Neutrophil (primary cell): ENCODE measurements around the gene TUFM.

Experiments used
- H3K27ac ChIP-seq: fragments of 200-600 bp; sonication (generic); 2 replicates; pipeline ENCODE4 v1.5.1; 2016; ENCODE audit warnings: mild to moderate bottlenecking, moderate library complexity
- H3K27me3 ChIP-seq: fragments of 200-600 bp; sonication (generic); 2 replicates; pipeline ENCODE4 v1.6.0; 2016; ENCODE audit warnings: mild to moderate bottlenecking
- H3K36me3 ChIP-seq: fragments of 200-600 bp; sonication (generic); 2 replicates; pipeline ENCODE4 v1.5.1; 2017
- H3K4me1 ChIP-seq, 2 experiments: fragments of 200-600 bp in 1 of 2; sonication (generic) in 1 of 2; 1 replicate in 1 of 2; 2 replicates in 1 of 2; pipeline versions ENCODE4 v1.5.1 to v1.6.1; 2013 to 2016; ENCODE audit warnings: low read depth in 1 of 2, low read length in 1 of 2, mild to moderate bottlenecking in 1 of 2, moderate library complexity in 1 of 2; ENCODE audit not compliant: control insufficient read depth in 1 of 2, insufficient read depth in 1 of 2
- H3K4me3 ChIP-seq, 2 experiments: fragments of 200-600 bp in 1 of 2; sonication (generic) in 1 of 2; 1 replicate in 1 of 2; 2 replicates in 1 of 2; pipeline ENCODE4 v1.5.1; 2013 to 2016; ENCODE audit warnings: low read depth in 1 of 2, low read length in 1 of 2, mild to moderate bottlenecking in 1 of 2, moderate library complexity in 1 of 2
- H3K9me3 ChIP-seq: fragments of 200-600 bp; sonication (generic); 2 replicates; pipeline ENCODE4 v1.5.1; 2016
- TF ChIP-seq, protein P1 (sequence below): fragments of 200-600 bp; sonication (generic); IDR thresholded peaks from 2 replicates; pipeline ENCODE4 v1.5.1; 2016; ENCODE audit warnings: antibody characterized with exemption

Gene TUFM

DNA sequence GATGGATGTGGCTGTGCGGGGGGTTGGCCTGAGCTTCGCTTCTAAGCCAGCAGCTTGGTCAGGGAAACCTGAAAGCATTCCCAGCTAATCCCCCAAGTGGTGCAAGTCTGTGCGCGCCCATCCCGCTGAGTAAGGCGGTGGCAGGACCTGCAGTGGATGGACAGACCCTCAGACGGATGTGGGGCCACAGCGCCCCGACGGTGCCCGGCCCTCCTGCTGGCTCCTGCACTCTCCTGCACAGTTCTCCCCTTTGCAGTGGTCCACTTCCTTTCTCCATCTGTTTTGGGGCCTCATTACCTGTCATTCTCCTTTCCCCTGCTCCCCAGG is 34.4 kb upstream of the TUFM start:
- no peak overlapping the region for H3K27ac ChIP-seq
- peaks cover 15 to 17% of the 10 kb centered on the region in 2 experiments for H3K4me1 ChIP-seq
- peaks cover 37% of the 10 kb centered on the region for H3K27me3 ChIP-seq
- peak overlapping the region in 1 of 2 experiments; percentile 67 for H3K4me3 ChIP-seq
- H3K36me3 ChIP-seq = peaks cover 3% of the 10 kb centered on the region
- TF ChIP-seq, protein P1, sequence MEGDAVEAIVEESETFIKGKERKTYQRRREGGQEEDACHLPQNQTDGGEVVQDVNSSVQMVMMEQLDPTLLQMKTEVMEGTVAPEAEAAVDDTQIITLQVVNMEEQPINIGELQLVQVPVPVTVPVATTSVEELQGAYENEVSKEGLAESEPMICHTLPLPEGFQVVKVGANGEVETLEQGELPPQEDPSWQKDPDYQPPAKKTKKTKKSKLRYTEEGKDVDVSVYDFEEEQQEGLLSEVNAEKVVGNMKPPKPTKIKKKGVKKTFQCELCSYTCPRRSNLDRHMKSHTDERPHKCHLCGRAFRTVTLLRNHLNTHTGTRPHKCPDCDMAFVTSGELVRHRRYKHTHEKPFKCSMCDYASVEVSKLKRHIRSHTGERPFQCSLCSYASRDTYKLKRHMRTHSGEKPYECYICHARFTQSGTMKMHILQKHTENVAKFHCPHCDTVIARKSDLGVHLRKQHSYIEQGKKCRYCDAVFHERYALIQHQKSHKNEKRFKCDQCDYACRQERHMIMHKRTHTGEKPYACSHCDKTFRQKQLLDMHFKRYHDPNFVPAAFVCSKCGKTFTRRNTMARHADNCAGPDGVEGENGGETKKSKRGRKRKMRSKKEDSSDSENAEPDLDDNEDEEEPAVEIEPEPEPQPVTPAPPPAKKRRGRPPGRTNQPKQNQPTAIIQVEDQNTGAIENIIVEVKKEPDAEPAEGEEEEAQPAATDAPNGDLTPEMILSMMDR = no peak
- H3K9me3 ChIP-seq = no peaks in the 10 kb centered on the region

DNA sequence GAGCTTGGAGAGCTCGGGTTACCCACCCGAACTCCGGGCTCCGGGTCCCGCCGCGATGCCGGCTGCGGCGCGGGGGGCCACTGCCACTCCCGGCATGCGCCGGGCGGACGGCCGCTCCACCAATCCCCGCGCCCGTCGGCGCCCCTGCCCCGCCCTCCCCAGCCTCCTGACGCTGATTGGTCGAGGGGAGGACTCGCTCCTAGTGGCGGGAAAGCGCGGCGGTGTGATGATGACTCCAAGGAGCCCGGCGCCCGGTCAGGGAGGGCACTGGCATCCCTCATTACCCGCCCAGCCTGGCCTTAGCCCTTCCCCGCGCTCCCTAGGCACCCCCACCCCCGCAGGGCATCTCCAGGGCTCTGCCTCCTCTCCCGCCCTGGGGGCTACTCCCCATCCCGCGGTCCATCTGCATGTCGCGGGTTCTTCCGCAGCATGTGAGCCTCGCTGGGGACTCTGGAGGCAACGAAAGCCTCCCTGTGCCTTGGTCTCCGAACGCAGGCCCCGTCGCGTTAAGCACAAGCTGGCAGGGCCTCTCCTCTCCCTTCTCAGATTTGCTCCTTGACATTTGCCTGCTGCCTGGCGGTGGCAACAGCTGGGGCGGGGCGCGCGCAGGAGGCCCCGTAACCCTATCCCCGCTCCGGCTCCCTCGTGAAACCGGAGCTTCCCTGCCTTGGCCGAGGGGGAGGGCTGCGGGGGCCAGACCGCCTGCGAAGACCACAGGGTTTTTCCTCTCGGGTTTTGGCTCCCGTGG is 33.9 kb upstream of the TUFM start:
- Histone ChIP-seq H3K9me3 (no peaks in the 10 kb centered on the region), H3K4me1 (peaks cover 15 to 17% of the 10 kb centered on the region in 2 experiments), H3K36me3 (peaks cover 8% of the 10 kb centered on the region), H3K4me3 (peak overlapping the region; percentile 57 to 67), H3K27me3 (peaks cover 37% of the 10 kb centered on the region), H3K27ac (no peak overlapping the region)
- TF ChIP-seq, protein P1 = peak; percentile 40

DNA sequence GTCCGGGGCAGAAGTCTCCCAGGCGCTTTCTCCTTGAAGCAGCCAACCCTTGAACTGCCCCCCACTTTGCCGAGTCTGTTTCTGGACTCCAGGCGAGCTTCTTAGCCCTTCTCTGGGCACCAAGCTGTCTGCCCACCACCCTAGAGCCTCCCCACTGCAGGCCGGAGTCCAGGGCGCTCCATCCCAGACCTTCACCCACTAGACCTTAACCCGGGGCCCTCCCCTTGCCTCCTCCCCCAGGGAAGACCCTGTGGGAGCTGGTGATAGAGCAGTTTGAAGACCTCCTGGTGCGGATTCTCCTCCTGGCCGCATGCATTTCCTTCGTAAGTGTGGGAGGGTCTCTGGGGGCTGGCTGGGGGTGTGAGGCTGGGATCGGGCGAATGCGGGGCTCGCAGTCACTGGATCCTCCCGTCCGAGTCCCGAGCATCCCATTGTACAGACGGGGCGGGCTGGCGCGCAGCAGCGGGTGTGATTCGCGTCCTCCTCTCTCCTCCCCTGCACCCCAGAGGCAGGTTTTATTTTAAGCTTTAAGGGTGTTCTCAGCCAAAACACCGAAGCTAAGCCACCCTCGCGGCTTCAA is 33.2 kb upstream of the TUFM start:
- peaks cover 12% of the 10 kb centered on the region for H3K36me3 ChIP-seq
- peaks cover 15 to 17% of the 10 kb centered on the region in 2 experiments for H3K4me1 ChIP-seq
- H3K27me3 ChIP-seq = peaks cover 37% of the 10 kb centered on the region
- no peaks in the 10 kb centered on the region for H3K9me3 ChIP-seq
- H3K4me3 ChIP-seq = peak overlapping the region; percentile 57 to 67
- TF ChIP-seq, protein P1 = no peak
- H3K27ac ChIP-seq = no peak overlapping the region

DNA sequence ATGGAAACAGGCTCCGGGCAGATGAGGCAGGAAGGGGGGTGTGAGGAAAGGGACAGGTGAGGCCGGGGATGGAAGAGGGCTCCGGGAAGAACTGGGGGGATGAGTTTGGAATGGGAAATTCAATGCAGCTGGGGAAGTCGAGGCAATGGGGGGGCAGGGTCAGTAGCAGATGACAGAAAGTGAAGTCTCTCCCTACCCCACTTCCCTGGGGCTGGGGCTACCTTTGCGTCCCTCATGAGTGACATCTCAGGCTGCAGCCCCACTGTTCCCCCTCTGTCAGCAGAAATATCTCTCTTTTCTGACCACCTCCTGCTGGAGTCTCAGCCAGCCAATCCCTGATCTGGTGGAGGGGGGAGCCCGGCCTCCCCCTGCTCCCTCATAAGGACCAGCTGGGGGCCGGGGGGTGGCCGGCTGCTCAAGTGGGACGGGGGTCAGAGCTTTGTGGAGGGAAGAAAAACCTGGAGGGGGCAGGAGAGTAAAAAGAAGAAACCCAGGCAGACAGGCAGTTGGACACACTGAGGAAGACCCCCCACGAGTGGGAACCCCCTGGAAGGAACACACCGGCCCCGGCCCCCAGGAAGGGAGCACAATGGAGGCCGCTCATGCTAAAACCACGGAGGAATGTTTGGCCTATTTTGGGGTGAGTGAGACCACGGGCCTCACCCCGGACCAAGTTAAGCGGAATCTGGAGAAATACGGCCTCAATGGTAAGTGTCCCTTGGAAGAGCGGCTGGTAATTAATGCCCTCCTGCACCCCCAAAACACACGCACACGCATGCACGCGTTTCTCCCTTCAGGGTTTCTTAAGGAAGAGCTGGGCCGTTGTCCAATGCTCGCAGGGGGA is 32.2 kb upstream of the TUFM start, which contains the start of gene ATP2A1:
Gene ATP2A1 (plus strand): TSS at position 406 of the 844 bp plus-strand sequence. CDS start 184 bp downstream, at position 590.
- Histone ChIP-seq H3K36me3 (peaks cover 23% of the 10 kb centered on the region), H3K27me3 (peaks cover 37% of the 10 kb centered on the region), H3K9me3 (no peaks in the 10 kb centered on the region), H3K4me3 (peak within 1 kb of the TSS; percentile 57 to 67), H3K4me1 (peaks cover 15 to 17% of the 10 kb centered on the region in 2 experiments), H3K27ac (no peak within 1 kb of the TSS)
- TF ChIP-seq, protein P1 = no peak

DNA sequence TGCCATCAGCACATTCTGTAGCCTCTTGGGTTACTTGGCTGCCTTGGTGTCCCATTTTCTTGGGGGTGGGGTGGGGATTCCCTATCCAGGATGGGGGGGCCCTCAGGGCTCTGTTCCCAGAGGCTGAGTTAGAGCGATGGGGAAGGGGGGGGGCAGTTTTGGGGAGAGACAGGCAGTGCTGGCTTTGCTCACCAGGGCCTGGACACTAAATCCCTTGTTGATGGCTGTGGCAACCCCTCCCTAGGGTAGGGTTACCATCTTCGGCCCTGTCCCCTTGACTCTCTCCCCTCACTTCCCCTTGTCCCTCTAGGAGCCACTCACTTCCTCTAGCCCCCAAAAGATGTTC is 31.5 kb upstream of the TUFM start:
- H3K4me1 ChIP-seq = peaks cover 15 to 17% of the 10 kb centered on the region in 2 experiments
- no peak overlapping the region for H3K27ac ChIP-seq
- H3K9me3 ChIP-seq = no peaks in the 10 kb centered on the region
- peaks cover 30% of the 10 kb centered on the region for H3K36me3 ChIP-seq
- TF ChIP-seq, protein P1 = no peak
- H3K4me3 ChIP-seq = no peak overlapping the region
- peaks cover 37% of the 10 kb centered on the region for H3K27me3 ChIP-seq
